HFFc6 (cell line): ENCODE results near the gene PITPNC1. TPM values are rescaled to one million over a fixed set of nuclear protein-coding genes. Genes with fewer than 3 reads are reported as not detected.

Source experiments
- DNase-seq: peaks from one replicate; pipeline ENCODE4 v3.0.0-alpha.2; 2018
- H3K27ac Mint-ChIP-seq: 2 replicates; pipeline ENCODE4 v1.8.0; 2020; ENCODE audit warnings: mild to moderate bottlenecking, mixed read lengths
- H3K27me3 Mint-ChIP-seq: 2 replicates; pipeline ENCODE4 v1.8.0; 2021; ENCODE audit warnings: mild to moderate bottlenecking, moderate library complexity, mixed read lengths; ENCODE audit not compliant: insufficient read depth
- H3K36me3 Mint-ChIP-seq: 2 replicates; pipeline ENCODE4 v1.8.0; 2021; ENCODE audit warnings: low read depth, mixed read lengths
- H3K4me1 Mint-ChIP-seq: 2 replicates; pipeline ENCODE4 v1.8.0; 2020; ENCODE audit warnings: low read depth, mixed read lengths
- H3K4me3 Mint-ChIP-seq: 2 replicates; pipeline ENCODE4 v1.8.0; 2020; ENCODE audit warnings: mild to moderate bottlenecking, moderate library complexity, mixed read lengths
- H3K9me3 Mint-ChIP-seq: 2 replicates; pipeline ENCODE4 v1.8.0; 2020; ENCODE audit warnings: mild to moderate bottlenecking, mixed read lengths
- CTCF ChIP-seq: fragments of 200-600 bp; sonication (generic); IDR thresholded peaks from 2 replicates; pipeline ENCODE4 v1.5.0; 2021; ENCODE audit warnings: antibody characterized with exemption, mild to moderate bottlenecking
- total RNA-seq, 6 experiments: library from RNA; stranded (reverse); fragmentation: NEBNext Ultra II Directional; extraction: Animal tissue kit (Norgen Biotek cat#: 25700); gene quantifications; 2 replicates in 1 of 6; 3 replicates in 5 of 6; pipeline ENCODE4 v1.2.3, GENCODE V29; 2021

PITPNC1 gene
- total RNA-seq, 6 experiments from 2014 or later: 6.9 to 11.1 (median 7.7) TPM

- Mint-ChIP-seq H3K27me3 (peaks cover 1% of the 10 kb centered on the region; the same call in 1 of the 2 replicates), H3K9me3 (no peaks in the 10 kb centered on the region), H3K27ac (no peak overlapping the region), H3K36me3 (peaks cover 9% of the 10 kb centered on the region; the same call in 1 of the 2 replicates), H3K4me3 (no peak overlapping the region), H3K4me1 (peaks cover 25% of the 10 kb centered on the region)
- TF ChIP-seq CTCF: peak; percentile 42
- DNase-seq: no peak
These were observed 140.2 kb downstream of the PITPNC1 start for GRCh38 chr17:67517325-67517724.

GRCh38 chr17:67518876-67519275 is 141.8 kb downstream of the PITPNC1 start:
- TF ChIP-seq CTCF: no peak
- H3K27me3 Mint-ChIP-seq: peaks cover 3% of the 10 kb centered on the region; the same call in 1 of the 2 replicates
- H3K9me3 Mint-ChIP-seq: no peaks in the 10 kb centered on the region
- H3K4me3 Mint-ChIP-seq: no peak overlapping the region
- no peak for DNase-seq
- H3K4me1 Mint-ChIP-seq: peaks cover 25% of the 10 kb centered on the region
- peaks cover 9% of the 10 kb centered on the region; the same call in 1 of the 2 replicates for H3K36me3 Mint-ChIP-seq
- H3K27ac Mint-ChIP-seq: no peak overlapping the region

- DNase-seq: no peak
- no peaks in the 10 kb centered on the region for H3K9me3 Mint-ChIP-seq
- H3K36me3 Mint-ChIP-seq: peaks cover 9% of the 10 kb centered on the region; the same call in 1 of the 2 replicates
- H3K27me3 Mint-ChIP-seq: peaks cover 1% of the 10 kb centered on the region; the same call in 1 of the 2 replicates
- peaks cover 25% of the 10 kb centered on the region for H3K4me1 Mint-ChIP-seq
- H3K4me3 Mint-ChIP-seq: no peak overlapping the region; the same call in 1 of the 2 replicates
- TF ChIP-seq CTCF: no peak
- no peak overlapping the region for H3K27ac Mint-ChIP-seq
These were observed 142.7 kb downstream of the PITPNC1 start for GRCh38 chr17:67519801-67520251.

GRCh38 chr17:67520252-67520906 is 143.3 kb downstream of the PITPNC1 start:
- TF ChIP-seq CTCF: no peak
- DNase-seq: no peak

GRCh38 chr17:67520916-67521774 is 144.1 kb downstream of the PITPNC1 start:
- Mint-ChIP-seq H3K4me3 (peak overlapping the region; percentile 44; the same call in 1 of the 2 replicates), H3K4me1 (peaks cover 18% of the 10 kb centered on the region), H3K9me3 (no peaks in the 10 kb centered on the region), H3K27me3 (peaks cover 1% of the 10 kb centered on the region; the same call in 1 of the 2 replicates), H3K27ac (no peak overlapping the region), H3K36me3 (peaks cover 9% of the 10 kb centered on the region; the same call in 1 of the 2 replicates)
- no peak for TF ChIP-seq CTCF
- DNase-seq: no peak

More at GRCh38 chr17:67520252-67520906, 143.3 kb downstream of the PITPNC1 start:
- Mint-ChIP-seq H3K4me3 (peak overlapping the region; percentile 44; the same call in 1 of the 2 replicates), H3K27me3 (peaks cover 1% of the 10 kb centered on the region; the same call in 1 of the 2 replicates), H3K4me1 (peaks cover 21% of the 10 kb centered on the region), H3K36me3 (peaks cover 9% of the 10 kb centered on the region; the same call in 1 of the 2 replicates), H3K9me3 (no peaks in the 10 kb centered on the region), H3K27ac (no peak overlapping the region)
